Gastrocnemius medialis (tissue), 4 donors: Measurements from ENCODE around the gene MYO9A.

Source experiments
- POLR2A ChIP-seq, 2 donors: fragments of 450-650 bp; IDR thresholded peaks; one replicate each; pipeline ENCODE4 v1.6.1; 2017; ENCODE audit warnings: antibody characterized with exemption in 2 of 2, mild to moderate bottlenecking in 2 of 2, moderate library complexity in 2 of 2
- TF ChIP-seq, protein P1 (sequence below), 5 experiments: fragments of 450-650 bp in 3 of 5; fragments of 200-600 bp in 2 of 5; sonication (generic) in 2 of 5; IDR thresholded peaks in 4 of 5; conservative IDR thresholded peaks in 1 of 5; 1 replicate in 4 of 5; 2 replicates in 1 of 5; pipeline ENCODE4 v1.5.1; 2016 to 2019; ENCODE audit warnings: antibody characterized with exemption in 5 of 5, mild to moderate bottlenecking in 3 of 5, moderate library complexity in 3 of 5

- TF ChIP-seq, protein P1, sequence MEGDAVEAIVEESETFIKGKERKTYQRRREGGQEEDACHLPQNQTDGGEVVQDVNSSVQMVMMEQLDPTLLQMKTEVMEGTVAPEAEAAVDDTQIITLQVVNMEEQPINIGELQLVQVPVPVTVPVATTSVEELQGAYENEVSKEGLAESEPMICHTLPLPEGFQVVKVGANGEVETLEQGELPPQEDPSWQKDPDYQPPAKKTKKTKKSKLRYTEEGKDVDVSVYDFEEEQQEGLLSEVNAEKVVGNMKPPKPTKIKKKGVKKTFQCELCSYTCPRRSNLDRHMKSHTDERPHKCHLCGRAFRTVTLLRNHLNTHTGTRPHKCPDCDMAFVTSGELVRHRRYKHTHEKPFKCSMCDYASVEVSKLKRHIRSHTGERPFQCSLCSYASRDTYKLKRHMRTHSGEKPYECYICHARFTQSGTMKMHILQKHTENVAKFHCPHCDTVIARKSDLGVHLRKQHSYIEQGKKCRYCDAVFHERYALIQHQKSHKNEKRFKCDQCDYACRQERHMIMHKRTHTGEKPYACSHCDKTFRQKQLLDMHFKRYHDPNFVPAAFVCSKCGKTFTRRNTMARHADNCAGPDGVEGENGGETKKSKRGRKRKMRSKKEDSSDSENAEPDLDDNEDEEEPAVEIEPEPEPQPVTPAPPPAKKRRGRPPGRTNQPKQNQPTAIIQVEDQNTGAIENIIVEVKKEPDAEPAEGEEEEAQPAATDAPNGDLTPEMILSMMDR (IDR thresholded peaks at IDR 0.05 in 4 of 5, conservative IDR thresholded peaks at IDR 0.05 in 1 of 5), result no peak
- no peak for TF ChIP-seq POLR2A (IDR thresholded peaks at IDR 0.05)
These were observed 197.4 kb downstream of the MYO9A start for GRCh38 chr15:71920573-71920972.
